GM23338 (cell line): ENCODE measurements around the gene ARID1B. TPM values are rescaled to one million over a fixed set of nuclear protein-coding genes. Genes with fewer than 3 reads are reported as not detected.

Experiments used
- ATAC-seq: fragments of 200-7000 bp; cut with Tn5 transposase; 3 replicates; pipeline ENCODE4 v1.9.1; 2020
- DNase-seq: peaks from one replicate; pipeline ENCODE4 v3.0.0-alpha.2; 2015; ENCODE audit warnings: low spot score
- H2AFZ ChIP-seq: fragments of 200-600 bp; sonication (generic); 2 replicates; pipeline ENCODE4 v1.8.0; 2016; ENCODE audit warnings: antibody characterized with exemption, mild to moderate bottlenecking, moderate library complexity
- H3F3A ChIP-seq: fragments of 200-600 bp; sonication (generic); replicated peaks from 2 replicates; pipeline ENCODE4 v1.8.0; 2017; ENCODE audit warnings: antibody characterized with exemption, mixed run types, low read depth
- H3K27ac ChIP-seq: fragments of 200-600 bp; sonication (generic); 2 replicates; pipeline ENCODE4 v1.6.1; 2016; ENCODE audit warnings: low read depth
- H3K27me3 ChIP-seq: fragments of 200-600 bp; sonication (generic); 2 replicates; pipeline ENCODE4 v1.8.0; 2016; ENCODE audit warnings: mild to moderate bottlenecking, mixed run types, moderate library complexity; ENCODE audit not compliant: insufficient read depth
- H3K36me3 ChIP-seq: fragments of 200-600 bp; sonication (generic); 2 replicates; pipeline ENCODE4 v1.8.0; 2016; ENCODE audit warnings: mild to moderate bottlenecking; ENCODE audit not compliant: insufficient read depth
- H3K4me1 ChIP-seq: fragments of 200-600 bp; sonication (generic); 2 replicates; pipeline ENCODE4 v1.8.0; 2016; ENCODE audit warnings: mild to moderate bottlenecking, moderate library complexity; ENCODE audit not compliant: insufficient read depth
- H3K4me2 ChIP-seq: fragments of 200-600 bp; sonication (generic); 2 replicates; pipeline ENCODE4 v1.7.1; 2017; ENCODE audit warnings: mixed run types
- H3K4me3 ChIP-seq: fragments of 200-600 bp; sonication (generic); 2 replicates; pipeline ENCODE4 v1.6.1; 2016; ENCODE audit warnings: mixed run types
- H3K79me2 ChIP-seq: fragments of 200-600 bp; sonication (generic); replicated peaks from 2 replicates; pipeline ENCODE4 v1.8.0; 2017; ENCODE audit warnings: mild to moderate bottlenecking; ENCODE audit not compliant: insufficient read depth
- H3K9me2 ChIP-seq: fragments of 200-600 bp; sonication (generic); 2 replicates; pipeline ENCODE4 v1.8.0; 2017; ENCODE audit not compliant: insufficient read depth
- H4K20me1 ChIP-seq: fragments of 200-600 bp; sonication (generic); replicated peaks from 2 replicates; pipeline ENCODE4 v1.8.0; 2017; ENCODE audit warnings: mild to moderate bottlenecking; ENCODE audit not compliant: insufficient read depth
- H3K27ac Mint-ChIP-seq: 2 replicates; pipeline ENCODE4 v1.8.0; 2020; ENCODE audit warnings: inconsistent platforms, mild to moderate bottlenecking, moderate library complexity, mixed read lengths
- H3K27me3 Mint-ChIP-seq: 3 replicates; pipeline ENCODE4 v1.8.0; 2022; ENCODE audit warnings: low read depth, mild to moderate bottlenecking, moderate library complexity, mixed read lengths, inconsistent platforms; ENCODE audit not compliant: insufficient read depth, poor library complexity
- H3K36me3 Mint-ChIP-seq: 3 replicates; pipeline ENCODE4 v1.8.0; 2021; ENCODE audit warnings: low read depth, mild to moderate bottlenecking, inconsistent platforms, moderate library complexity, mixed read lengths
- H3K4me1 Mint-ChIP-seq: 3 replicates; pipeline ENCODE4 v1.8.0; 2020; ENCODE audit warnings: mild to moderate bottlenecking, inconsistent platforms, mixed read lengths
- H3K4me3 Mint-ChIP-seq: 3 replicates; pipeline ENCODE4 v1.8.0; 2021; ENCODE audit warnings: moderate library complexity, mild to moderate bottlenecking, inconsistent platforms, mixed read lengths
- H3K9me3 Mint-ChIP-seq: 3 replicates; pipeline ENCODE4 v1.8.0; 2020; ENCODE audit warnings: moderate library complexity, mild to moderate bottlenecking, inconsistent platforms, mixed read lengths
- CREB1 ChIP-seq: fragments of 250-450 bp; sonication (Bioruptor Pico); IDR thresholded peaks from 2 replicates; pipeline ENCODE4 v1.5.0; 2020; ENCODE audit warnings: low read depth, mild to moderate bottlenecking, moderate library complexity
- ETS1 ChIP-seq: IDR thresholded peaks from 2 replicates; pipeline ENCODE4 v1.6.1; 2016; ENCODE audit warnings: antibody characterized with exemption
- EZH2 ChIP-seq: fragments of 200-600 bp; sonication (generic); IDR thresholded peaks from one replicate; pipeline ENCODE4 v1.8.0; 2017; ENCODE audit warnings: antibody characterized with exemption, mild to moderate bottlenecking, low read depth; ENCODE audit not compliant: unreplicated experiment
- EZH2phosphoT487 ChIP-seq: fragments of 200-600 bp; sonication (generic); IDR thresholded peaks from one replicate; pipeline ENCODE4 v1.8.1; 2018; ENCODE audit warnings: antibody characterized with exemption; ENCODE audit not compliant: unreplicated experiment
- JUNB ChIP-seq: IDR thresholded peaks from one replicate; pipeline ENCODE4 v1.6.1; 2016; ENCODE audit warnings: antibody characterized with exemption; ENCODE audit not compliant: unreplicated experiment
- NANOG ChIP-seq: IDR thresholded peaks from 2 replicates; pipeline ENCODE4 v1.6.1; 2016; ENCODE audit warnings: antibody characterized with exemption, borderline replicate concordance
- POLR2AphosphoS5 ChIP-seq: IDR thresholded peaks from 2 replicates; pipeline ENCODE4 v1.6.1; 2016; ENCODE audit warnings: antibody characterized with exemption, low read depth
- STAT1 ChIP-seq: IDR thresholded peaks from one replicate; pipeline ENCODE4 v1.6.1; 2016; ENCODE audit warnings: antibody characterized with exemption; ENCODE audit not compliant: unreplicated experiment
- ZNF114 ChIP-seq: fragments of 250-450 bp; sonication (Bioruptor Pico); IDR thresholded peaks from 2 replicates; pipeline ENCODE4 v1.5.0; 2020; ENCODE audit warnings: mild to moderate bottlenecking, moderate library complexity
- ZNF331 ChIP-seq: fragments of 250-450 bp; sonication (Bioruptor Pico); IDR thresholded peaks from 2 replicates; pipeline ENCODE4 v1.5.0; 2020; ENCODE audit warnings: low read depth, mild to moderate bottlenecking, moderate library complexity
- polyA plus RNA-seq: library from polyadenylated mRNA; unstranded; fragments of >200 nt; fragmentation: Nextera tagmentation; extraction: Ambion mirVana; gene quantifications from 2 replicates; pipeline ENCODE4 v1.2.1, GENCODE V29; 2016
- total RNA-seq: library from RNA; depleted of rRNA; stranded (reverse); fragments of >200 nt; shearing (Covaris generic); gene quantifications from 2 replicates; pipeline ENCODE4 v1.2.3, GENCODE V29; 2014
- TF ChIP-seq, protein P1 (sequence below): fragments of 250-450 bp; sonication (Bioruptor Pico); IDR thresholded peaks from 2 replicates; pipeline ENCODE4 v1.5.0; 2020; ENCODE audit warnings: mild to moderate bottlenecking, moderate library complexity
- TF ChIP-seq, protein P2 (sequence below), 2 experiments: fragments of 200-600 bp in 1 of 2; sonication (generic) in 1 of 2; conservative IDR thresholded peaks; 2 replicates each; pipeline versions ENCODE4 v1.5.1 to v1.6.1; 2016 to 2017; ENCODE audit warnings: antibody characterized with exemption in 2 of 2, low read depth in 2 of 2, mild to moderate bottlenecking in 2 of 2, moderate library complexity in 1 of 2
- TF ChIP-seq, protein P3 (sequence below): IDR thresholded peaks from one replicate; pipeline ENCODE4 v1.6.1; 2018; ENCODE audit warnings: antibody characterized with exemption; ENCODE audit not compliant: unreplicated experiment

ARID1B gene
- total and polyA plus RNA-seq, 2 experiments from 2014 or later: 59.3 to 72.2 TPM

GRCh38 chr6:156828280-156828703 is 51.1 kb downstream of the ARID1B start:
- no peak overlapping the region; the same call in 1 of the 2 replicates for H3K27ac Mint-ChIP-seq
- H3K4me1 ChIP-seq: peaks cover 18% of the 10 kb centered on the region; the same call in 1 of the 2 replicates
- peaks cover 100% of the 10 kb centered on the region for H3K79me2 ChIP-seq
- H4K20me1 ChIP-seq: peaks cover 65% of the 10 kb centered on the region
- peak; percentile 49 for ATAC-seq
- no peaks in the 10 kb centered on the region for H3K27me3 ChIP-seq
- peak overlapping the region; percentile 34; the same call in 1 of the 2 replicates for H3K27ac ChIP-seq
- H3K4me1 Mint-ChIP-seq: peaks cover 59% of the 10 kb centered on the region
- peaks cover 10% of the 10 kb centered on the region for H3K27me3 Mint-ChIP-seq
- H2AFZ ChIP-seq: no peak overlapping the region
- no peaks in the 10 kb centered on the region for H3K9me3 Mint-ChIP-seq
- no peak overlapping the region for H3K4me3 Mint-ChIP-seq
- no peak for DNase-seq
- no peaks in the 10 kb centered on the region for H3K9me2 ChIP-seq
- no peak overlapping the region for H3K4me3 ChIP-seq
- no peaks in the 10 kb centered on the region for H3K36me3 ChIP-seq
- TF ChIP-seq POLR2AphosphoS5 (no peak), ETS1 (no peak), CREB1 (CRISPR knock-in tag) (no peak), NANOG (no peak), ZNF114 (CRISPR knock-in tag) (no peak), EZH2phosphoT487 (no peak), JUNB (no peak), STAT1 (no peak), ZNF331 (CRISPR knock-in tag) (no peak), EZH2 (no peak)
- TF ChIP-seq, protein P1, sequence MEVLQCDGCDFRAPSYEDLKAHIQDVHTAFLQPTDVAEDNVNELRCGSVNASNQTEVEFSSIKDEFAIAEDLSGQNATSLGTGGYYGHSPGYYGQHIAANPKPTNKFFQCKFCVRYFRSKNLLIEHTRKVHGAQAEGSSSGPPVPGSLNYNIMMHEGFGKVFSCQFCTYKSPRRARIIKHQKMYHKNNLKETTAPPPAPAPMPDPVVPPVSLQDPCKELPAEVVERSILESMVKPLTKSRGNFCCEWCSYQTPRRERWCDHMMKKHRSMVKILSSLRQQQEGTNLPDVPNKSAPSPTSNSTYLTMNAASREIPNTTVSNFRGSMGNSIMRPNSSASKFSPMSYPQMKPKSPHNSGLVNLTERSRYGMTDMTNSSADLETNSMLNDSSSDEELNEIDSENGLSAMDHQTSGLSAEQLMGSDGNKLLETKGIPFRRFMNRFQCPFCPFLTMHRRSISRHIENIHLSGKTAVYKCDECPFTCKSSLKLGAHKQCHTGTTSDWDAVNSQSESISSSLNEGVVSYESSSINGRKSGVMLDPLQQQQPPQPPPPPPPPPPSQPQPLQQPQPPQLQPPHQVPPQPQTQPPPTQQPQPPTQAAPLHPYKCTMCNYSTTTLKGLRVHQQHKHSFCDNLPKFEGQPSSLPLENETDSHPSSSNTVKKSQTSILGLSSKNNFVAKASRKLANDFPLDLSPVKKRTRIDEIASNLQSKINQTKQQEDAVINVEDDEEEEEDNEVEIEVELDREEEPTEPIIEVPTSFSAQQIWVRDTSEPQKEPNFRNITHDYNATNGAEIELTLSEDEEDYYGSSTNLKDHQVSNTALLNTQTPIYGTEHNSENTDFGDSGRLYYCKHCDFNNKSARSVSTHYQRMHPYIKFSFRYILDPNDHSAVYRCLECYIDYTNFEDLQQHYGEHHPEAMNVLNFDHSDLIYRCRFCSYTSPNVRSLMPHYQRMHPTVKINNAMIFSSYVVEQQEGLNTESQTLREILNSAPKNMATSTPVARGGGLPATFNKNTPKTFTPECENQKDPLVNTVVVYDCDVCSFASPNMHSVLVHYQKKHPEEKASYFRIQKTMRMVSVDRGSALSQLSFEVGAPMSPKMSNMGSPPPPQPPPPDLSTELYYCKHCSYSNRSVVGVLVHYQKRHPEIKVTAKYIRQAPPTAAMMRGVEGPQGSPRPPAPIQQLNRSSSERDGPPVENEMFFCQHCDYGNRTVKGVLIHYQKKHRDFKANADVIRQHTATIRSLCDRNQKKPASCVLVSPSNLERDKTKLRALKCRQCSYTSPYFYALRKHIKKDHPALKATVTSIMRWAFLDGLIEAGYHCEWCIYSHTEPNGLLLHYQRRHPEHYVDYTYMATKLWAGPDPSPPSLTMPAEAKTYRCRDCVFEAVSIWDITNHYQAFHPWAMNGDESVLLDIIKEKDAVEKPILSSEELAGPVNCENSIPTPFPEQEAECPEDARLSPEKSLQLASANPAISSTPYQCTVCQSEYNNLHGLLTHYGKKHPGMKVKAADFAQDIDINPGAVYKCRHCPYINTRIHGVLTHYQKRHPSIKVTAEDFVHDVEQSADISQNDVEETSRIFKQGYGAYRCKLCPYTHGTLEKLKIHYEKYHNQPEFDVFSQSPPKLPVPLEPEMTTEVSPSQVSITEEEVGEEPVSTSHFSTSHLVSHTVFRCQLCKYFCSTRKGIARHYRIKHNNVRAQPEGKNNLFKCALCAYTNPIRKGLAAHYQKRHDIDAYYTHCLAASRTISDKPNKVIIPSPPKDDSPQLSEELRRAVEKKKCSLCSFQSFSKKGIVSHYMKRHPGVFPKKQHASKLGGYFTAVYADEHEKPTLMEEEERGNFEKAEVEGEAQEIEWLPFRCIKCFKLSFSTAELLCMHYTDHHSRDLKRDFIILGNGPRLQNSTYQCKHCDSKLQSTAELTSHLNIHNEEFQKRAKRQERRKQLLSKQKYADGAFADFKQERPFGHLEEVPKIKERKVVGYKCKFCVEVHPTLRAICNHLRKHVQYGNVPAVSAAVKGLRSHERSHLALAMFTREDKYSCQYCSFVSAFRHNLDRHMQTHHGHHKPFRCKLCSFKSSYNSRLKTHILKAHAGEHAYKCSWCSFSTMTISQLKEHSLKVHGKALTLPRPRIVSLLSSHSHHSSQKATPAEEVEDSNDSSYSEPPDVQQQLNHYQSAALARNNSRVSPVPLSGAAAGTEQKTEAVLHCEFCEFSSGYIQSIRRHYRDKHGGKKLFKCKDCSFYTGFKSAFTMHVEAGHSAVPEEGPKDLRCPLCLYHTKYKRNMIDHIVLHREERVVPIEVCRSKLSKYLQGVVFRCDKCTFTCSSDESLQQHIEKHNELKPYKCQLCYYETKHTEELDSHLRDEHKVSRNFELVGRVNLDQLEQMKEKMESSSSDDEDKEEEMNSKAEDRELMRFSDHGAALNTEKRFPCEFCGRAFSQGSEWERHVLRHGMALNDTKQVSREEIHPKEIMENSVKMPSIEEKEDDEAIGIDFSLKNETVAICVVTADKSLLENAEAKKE: no peak
- TF ChIP-seq, protein P2, sequence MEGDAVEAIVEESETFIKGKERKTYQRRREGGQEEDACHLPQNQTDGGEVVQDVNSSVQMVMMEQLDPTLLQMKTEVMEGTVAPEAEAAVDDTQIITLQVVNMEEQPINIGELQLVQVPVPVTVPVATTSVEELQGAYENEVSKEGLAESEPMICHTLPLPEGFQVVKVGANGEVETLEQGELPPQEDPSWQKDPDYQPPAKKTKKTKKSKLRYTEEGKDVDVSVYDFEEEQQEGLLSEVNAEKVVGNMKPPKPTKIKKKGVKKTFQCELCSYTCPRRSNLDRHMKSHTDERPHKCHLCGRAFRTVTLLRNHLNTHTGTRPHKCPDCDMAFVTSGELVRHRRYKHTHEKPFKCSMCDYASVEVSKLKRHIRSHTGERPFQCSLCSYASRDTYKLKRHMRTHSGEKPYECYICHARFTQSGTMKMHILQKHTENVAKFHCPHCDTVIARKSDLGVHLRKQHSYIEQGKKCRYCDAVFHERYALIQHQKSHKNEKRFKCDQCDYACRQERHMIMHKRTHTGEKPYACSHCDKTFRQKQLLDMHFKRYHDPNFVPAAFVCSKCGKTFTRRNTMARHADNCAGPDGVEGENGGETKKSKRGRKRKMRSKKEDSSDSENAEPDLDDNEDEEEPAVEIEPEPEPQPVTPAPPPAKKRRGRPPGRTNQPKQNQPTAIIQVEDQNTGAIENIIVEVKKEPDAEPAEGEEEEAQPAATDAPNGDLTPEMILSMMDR (conservative IDR thresholded peaks at IDR 0.05; ENCODE audit: low read depth in 2 of 2): no peak
- TF ChIP-seq, protein P3, sequence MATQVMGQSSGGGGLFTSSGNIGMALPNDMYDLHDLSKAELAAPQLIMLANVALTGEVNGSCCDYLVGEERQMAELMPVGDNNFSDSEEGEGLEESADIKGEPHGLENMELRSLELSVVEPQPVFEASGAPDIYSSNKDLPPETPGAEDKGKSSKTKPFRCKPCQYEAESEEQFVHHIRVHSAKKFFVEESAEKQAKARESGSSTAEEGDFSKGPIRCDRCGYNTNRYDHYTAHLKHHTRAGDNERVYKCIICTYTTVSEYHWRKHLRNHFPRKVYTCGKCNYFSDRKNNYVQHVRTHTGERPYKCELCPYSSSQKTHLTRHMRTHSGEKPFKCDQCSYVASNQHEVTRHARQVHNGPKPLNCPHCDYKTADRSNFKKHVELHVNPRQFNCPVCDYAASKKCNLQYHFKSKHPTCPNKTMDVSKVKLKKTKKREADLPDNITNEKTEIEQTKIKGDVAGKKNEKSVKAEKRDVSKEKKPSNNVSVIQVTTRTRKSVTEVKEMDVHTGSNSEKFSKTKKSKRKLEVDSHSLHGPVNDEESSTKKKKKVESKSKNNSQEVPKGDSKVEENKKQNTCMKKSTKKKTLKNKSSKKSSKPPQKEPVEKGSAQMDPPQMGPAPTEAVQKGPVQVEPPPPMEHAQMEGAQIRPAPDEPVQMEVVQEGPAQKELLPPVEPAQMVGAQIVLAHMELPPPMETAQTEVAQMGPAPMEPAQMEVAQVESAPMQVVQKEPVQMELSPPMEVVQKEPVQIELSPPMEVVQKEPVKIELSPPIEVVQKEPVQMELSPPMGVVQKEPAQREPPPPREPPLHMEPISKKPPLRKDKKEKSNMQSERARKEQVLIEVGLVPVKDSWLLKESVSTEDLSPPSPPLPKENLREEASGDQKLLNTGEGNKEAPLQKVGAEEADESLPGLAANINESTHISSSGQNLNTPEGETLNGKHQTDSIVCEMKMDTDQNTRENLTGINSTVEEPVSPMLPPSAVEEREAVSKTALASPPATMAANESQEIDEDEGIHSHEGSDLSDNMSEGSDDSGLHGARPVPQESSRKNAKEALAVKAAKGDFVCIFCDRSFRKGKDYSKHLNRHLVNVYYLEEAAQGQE: no peak
- H3F3A ChIP-seq: no peaks in the 10 kb centered on the region
- H3K36me3 Mint-ChIP-seq: peaks cover 4% of the 10 kb centered on the region; the same call in 1 of the 3 replicates
- no peak overlapping the region for H3K4me2 ChIP-seq
